Measurements from ENCODE around the gene KRTAP17-1.

Gene KRTAP17-1

DNA sequence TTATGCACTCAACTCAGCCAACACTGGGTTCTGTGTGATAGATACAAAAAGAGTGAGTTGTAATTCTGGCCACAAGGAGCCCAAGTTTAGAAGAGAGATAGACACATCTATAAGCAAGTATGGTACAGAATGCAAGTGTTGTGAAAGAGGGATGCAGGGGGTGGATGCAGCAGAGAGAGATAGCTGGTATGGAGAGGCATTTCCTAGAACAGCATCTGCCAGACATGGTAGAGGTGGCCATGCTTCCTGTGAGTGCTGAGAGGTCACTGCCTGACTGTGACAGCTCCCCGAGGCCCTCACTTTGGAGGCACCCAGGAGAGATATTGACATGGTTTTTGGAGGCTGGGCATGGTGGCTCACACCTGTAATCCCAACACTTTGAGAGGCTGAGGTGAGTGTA, 4.4 kb downstream of the KRTAP17-1 start:
- Histone ChIP-seq H3K9me3 (ENCODE audit: control insufficient read depth, low read length) (no peaks in the 10 kb centered on the region), H3K36me3 (ENCODE audit: control insufficient read depth, insufficient read depth, low read length) (no peaks in the 10 kb centered on the region), H3K9ac (ENCODE audit: low read length) (no peak overlapping the region), H3K4me1 (ENCODE audit: control insufficient read depth, insufficient read depth, low read length) (no peaks in the 10 kb centered on the region), H3K4me3 (ENCODE audit: low read length) (no peak overlapping the region), H3K27me3 (ENCODE audit: control insufficient read depth, insufficient read depth, low read length) (no peaks in the 10 kb centered on the region)

GRCh38 chr17:41308918-41309359, 6.6 kb downstream of the KRTAP17-1 start, which contains the start of gene KRTAP16-1:
Gene KRTAP16-1, minus strand, starts transcription at chr17:41309309. Its CDS starts 56 bp downstream, at chr17:41309253.
- H3K27me3 ChIP-seq (ENCODE audit: control insufficient read depth, insufficient read depth, low read length) = no peaks in the 10 kb centered on the region
- H3K36me3 ChIP-seq (ENCODE audit: control insufficient read depth, insufficient read depth, low read length) = no peaks in the 10 kb centered on the region
- no peak within 1 kb of the TSS for H3K4me3 ChIP-seq (ENCODE audit: low read length)
- H3K4me1 ChIP-seq (ENCODE audit: control insufficient read depth, insufficient read depth, low read length) = no peaks in the 10 kb centered on the region
- H3K9ac ChIP-seq (ENCODE audit: low read length) = no peak within 1 kb of the TSS
- H3K9me3 ChIP-seq (ENCODE audit: control insufficient read depth, low read length) = no peaks in the 10 kb centered on the region

- H3K4me3 ChIP-seq (ENCODE audit: low read length) = no peak overlapping the region
- no peak overlapping the region for H3K9ac ChIP-seq (ENCODE audit: low read length)
- H3K9me3 ChIP-seq (ENCODE audit: control insufficient read depth, low read length) = no peaks in the 10 kb centered on the region
- H3K4me1 ChIP-seq (ENCODE audit: control insufficient read depth, insufficient read depth, low read length) = no peaks in the 10 kb centered on the region
- H3K27me3 ChIP-seq (ENCODE audit: control insufficient read depth, insufficient read depth, low read length) = no peaks in the 10 kb centered on the region
- no peaks in the 10 kb centered on the region for H3K36me3 ChIP-seq (ENCODE audit: control insufficient read depth, insufficient read depth, low read length)
Measured at GRCh38 chr17:41308251-41308917, 7.1 kb downstream of the KRTAP17-1 start.

DNA sequence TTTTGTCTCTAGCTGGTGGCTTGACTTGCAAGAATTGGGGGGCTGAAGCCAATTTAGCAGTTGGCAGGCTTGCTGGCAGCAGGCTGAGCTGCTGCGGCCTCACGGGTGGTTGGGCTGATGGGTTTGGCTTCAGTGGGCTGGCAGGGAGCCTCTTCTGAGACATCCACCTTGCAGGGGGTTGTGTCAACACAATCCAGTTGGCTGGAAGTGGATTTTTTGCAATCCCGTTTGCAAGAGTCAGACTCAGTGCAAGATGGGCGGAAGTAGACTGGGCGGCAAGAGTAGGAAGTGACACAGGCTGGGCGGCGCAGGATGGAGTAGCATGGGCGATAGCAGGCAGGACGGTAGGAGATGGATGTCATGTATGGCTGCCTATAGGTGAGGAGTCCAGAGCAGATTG, 7.9 kb downstream of the KRTAP17-1 start:
- no peaks in the 10 kb centered on the region for H3K4me1 ChIP-seq (ENCODE audit: control insufficient read depth, insufficient read depth, low read length)
- H3K27me3 ChIP-seq (ENCODE audit: control insufficient read depth, insufficient read depth, low read length) = no peaks in the 10 kb centered on the region
- H3K9ac ChIP-seq (ENCODE audit: low read length) = no peak overlapping the region
- no peaks in the 10 kb centered on the region for H3K36me3 ChIP-seq (ENCODE audit: control insufficient read depth, insufficient read depth, low read length)
- H3K9me3 ChIP-seq (ENCODE audit: control insufficient read depth, low read length) = no peaks in the 10 kb centered on the region
- H3K4me3 ChIP-seq (ENCODE audit: low read length) = no peak overlapping the region

- Histone ChIP-seq H3K4me3 (ENCODE audit: low read length) (no peak overlapping the region), H3K27me3 (ENCODE audit: control insufficient read depth, insufficient read depth, low read length) (no peaks in the 10 kb centered on the region), H3K4me1 (ENCODE audit: control insufficient read depth, insufficient read depth, low read length) (no peaks in the 10 kb centered on the region), H3K9me3 (ENCODE audit: control insufficient read depth, low read length) (no peaks in the 10 kb centered on the region), H3K36me3 (ENCODE audit: control insufficient read depth, insufficient read depth, low read length) (no peaks in the 10 kb centered on the region), H3K9ac (ENCODE audit: low read length) (no peak overlapping the region)
Measured at GRCh38 chr17:41304091-41304490, 11.4 kb downstream of the KRTAP17-1 start.

- no peaks in the 10 kb centered on the region for H3K36me3 ChIP-seq (ENCODE audit: control insufficient read depth, insufficient read depth, low read length)
Measured at GRCh38 chr17:41302981-41303380, 12.5 kb downstream of the KRTAP17-1 start.

GRCh38 chr17:41301916-41302901, 13.3 kb downstream of the KRTAP17-1 start, which contains the start of gene KRTAP29-1:
Gene KRTAP29-1, minus strand, starts transcription at chr17:41302851. Its CDS starts 0 bp downstream, at chr17:41302851.
- H3K4me1 ChIP-seq (ENCODE audit: control insufficient read depth, insufficient read depth, low read length) = no peaks in the 10 kb centered on the region
- no peak within 1 kb of the TSS for H3K9ac ChIP-seq (ENCODE audit: low read length)
- H3K4me3 ChIP-seq (ENCODE audit: low read length) = no peak within 1 kb of the TSS
- H3K9me3 ChIP-seq (ENCODE audit: control insufficient read depth, low read length) = no peaks in the 10 kb centered on the region
- H3K36me3 ChIP-seq (ENCODE audit: control insufficient read depth, insufficient read depth, low read length) = no peaks in the 10 kb centered on the region
- no peaks in the 10 kb centered on the region for H3K27me3 ChIP-seq (ENCODE audit: control insufficient read depth, insufficient read depth, low read length)

More at GRCh38 chr17:41302981-41303380, 12.5 kb downstream of the KRTAP17-1 start:
- Histone ChIP-seq H3K4me3 (ENCODE audit: low read length) (no peak overlapping the region), H3K4me1 (ENCODE audit: control insufficient read depth, insufficient read depth, low read length) (no peaks in the 10 kb centered on the region), H3K9me3 (ENCODE audit: control insufficient read depth, low read length) (no peaks in the 10 kb centered on the region), H3K27me3 (ENCODE audit: control insufficient read depth, insufficient read depth, low read length) (no peaks in the 10 kb centered on the region), H3K9ac (ENCODE audit: low read length) (no peak overlapping the region)

- H3K9me3 ChIP-seq (ENCODE audit: control insufficient read depth, low read length) = no peaks in the 10 kb centered on the region
- no peaks in the 10 kb centered on the region for H3K4me1 ChIP-seq (ENCODE audit: control insufficient read depth, insufficient read depth, low read length)
- H3K4me3 ChIP-seq (ENCODE audit: low read length) = no peak overlapping the region
- no peak overlapping the region for H3K9ac ChIP-seq (ENCODE audit: low read length)
- H3K36me3 ChIP-seq (ENCODE audit: control insufficient read depth, insufficient read depth, low read length) = no peaks in the 10 kb centered on the region
- no peaks in the 10 kb centered on the region for H3K27me3 ChIP-seq (ENCODE audit: control insufficient read depth, insufficient read depth, low read length)
Measured at GRCh38 chr17:41301204-41301790, 14.2 kb downstream of the KRTAP17-1 start.

DNA sequence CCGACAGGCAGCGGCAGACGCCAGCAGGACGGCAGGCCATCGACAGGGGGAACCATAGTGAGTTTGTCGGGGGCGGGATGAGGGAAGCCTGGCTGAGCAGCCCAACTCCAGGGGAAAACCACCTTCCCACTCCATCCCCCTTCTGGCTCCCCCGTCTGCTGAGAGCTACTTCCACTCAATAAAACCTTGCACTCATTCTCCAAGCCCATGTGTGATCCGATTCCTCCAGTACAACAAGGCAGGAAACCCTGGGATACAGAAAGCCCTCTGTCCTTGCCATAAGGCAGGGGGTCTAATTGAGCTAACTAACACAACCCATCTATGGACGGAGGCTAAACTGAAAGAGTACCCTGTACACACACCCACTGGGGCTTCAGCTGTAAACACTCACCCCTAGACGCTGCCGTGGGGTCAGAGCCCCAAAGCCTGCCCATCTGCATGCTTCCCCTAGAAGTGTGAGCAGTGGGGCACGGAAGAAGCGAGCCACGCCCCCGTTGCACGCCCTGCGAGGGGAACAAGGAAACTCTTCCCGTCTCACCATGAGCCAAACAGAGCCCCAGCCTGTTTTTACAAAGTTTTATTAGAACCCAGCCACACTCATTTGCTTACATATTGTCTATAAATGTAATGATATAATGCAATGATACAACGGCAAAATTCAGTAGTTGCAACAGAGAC, 16.9 kb downstream of the KRTAP17-1 start:
- Histone ChIP-seq H3K9ac (ENCODE audit: low read length) (no peak overlapping the region), H3K36me3 (ENCODE audit: control insufficient read depth, insufficient read depth, low read length) (no peaks in the 10 kb centered on the region), H3K9me3 (ENCODE audit: control insufficient read depth, low read length) (no peaks in the 10 kb centered on the region), H3K27me3 (ENCODE audit: control insufficient read depth, insufficient read depth, low read length) (no peaks in the 10 kb centered on the region), H3K4me1 (ENCODE audit: control insufficient read depth, insufficient read depth, low read length) (no peaks in the 10 kb centered on the region), H3K4me3 (ENCODE audit: low read length) (no peak overlapping the region)

DNA sequence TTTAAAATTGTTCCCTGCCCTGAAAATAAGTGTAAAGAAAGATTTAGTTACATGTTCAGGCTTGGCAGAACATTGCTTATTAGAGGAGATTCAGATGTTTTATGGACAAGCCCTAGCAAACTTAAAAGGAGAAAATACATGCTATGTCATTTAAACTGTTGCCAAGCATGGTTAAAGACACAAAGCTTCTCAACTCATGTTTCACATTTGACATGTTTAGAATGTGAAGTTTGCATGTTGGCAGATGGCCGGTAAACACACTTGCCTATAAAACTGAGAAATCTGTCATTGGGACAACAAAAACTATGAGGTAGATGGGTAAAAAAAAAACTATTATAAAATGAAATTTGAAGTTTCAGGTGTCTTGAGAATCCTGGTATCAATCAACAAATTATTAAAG, 18.7 kb downstream of the KRTAP17-1 start:
- Histone ChIP-seq H3K4me3 (ENCODE audit: low read length) (no peak overlapping the region), H3K27me3 (ENCODE audit: control insufficient read depth, insufficient read depth, low read length) (no peaks in the 10 kb centered on the region), H3K4me1 (ENCODE audit: control insufficient read depth, insufficient read depth, low read length) (no peaks in the 10 kb centered on the region), H3K9ac (ENCODE audit: low read length) (no peak overlapping the region), H3K36me3 (ENCODE audit: control insufficient read depth, insufficient read depth, low read length) (no peaks in the 10 kb centered on the region), H3K9me3 (ENCODE audit: control insufficient read depth, low read length) (no peaks in the 10 kb centered on the region)

DNA sequence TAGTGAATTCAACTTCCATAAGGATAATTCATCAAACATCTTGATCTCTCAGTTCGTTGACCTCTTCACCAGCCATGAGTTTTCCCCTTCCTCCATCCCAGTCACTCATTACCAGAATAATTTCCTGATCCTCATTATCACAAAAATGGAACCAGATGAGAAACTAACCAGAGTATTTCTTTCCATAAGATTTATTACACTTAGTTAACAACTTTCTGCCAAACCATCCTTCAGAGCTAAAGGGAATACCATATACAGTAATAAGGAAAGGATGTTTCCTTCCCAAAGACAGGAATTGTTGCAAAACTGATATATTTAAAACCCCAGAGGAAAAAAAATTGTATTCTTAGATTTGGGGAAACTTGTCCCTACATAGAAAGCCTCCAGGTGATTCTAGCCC, 21.5 kb downstream of the KRTAP17-1 start:
- Histone ChIP-seq H3K9ac (ENCODE audit: low read length) (no peak overlapping the region), H3K4me3 (ENCODE audit: low read length) (no peak overlapping the region)

More for the DNA sequence above, 21.5 kb downstream of the KRTAP17-1 start:
- H3K27me3 ChIP-seq (ENCODE audit: control insufficient read depth, insufficient read depth, low read length) = no peaks in the 10 kb centered on the region
- no peaks in the 10 kb centered on the region for H3K36me3 ChIP-seq (ENCODE audit: control insufficient read depth, insufficient read depth, low read length)
- no peaks in the 10 kb centered on the region for H3K9me3 ChIP-seq (ENCODE audit: control insufficient read depth, low read length)
- no peaks in the 10 kb centered on the region for H3K4me1 ChIP-seq (ENCODE audit: control insufficient read depth, insufficient read depth, low read length)
